GM15510 (cell line): Measurements from ENCODE around the gene USP35.

Source experiments
- POLR2A ChIP-seq: IDR thresholded peaks from 3 replicates; pipeline ENCODE4 v1.6.1; 2011; ENCODE audit warnings: borderline replicate concordance; ENCODE audit not compliant: insufficient read length; ENCODE audit errors: extremely low read depth

The USP35 gene

GRCh38 chr11:78226684-78227680 lies 38.3 kb downstream of the USP35 start:
- no peak for TF ChIP-seq POLR2A

- TF ChIP-seq POLR2A, result no peak
Measured at GRCh38 chr11:78227921-78228320, 39.2 kb downstream of the USP35 start.

- no peak for TF ChIP-seq POLR2A
Measured at GRCh38 chr11:78228467-78228866, 39.7 kb downstream of the USP35 start.

DNA sequence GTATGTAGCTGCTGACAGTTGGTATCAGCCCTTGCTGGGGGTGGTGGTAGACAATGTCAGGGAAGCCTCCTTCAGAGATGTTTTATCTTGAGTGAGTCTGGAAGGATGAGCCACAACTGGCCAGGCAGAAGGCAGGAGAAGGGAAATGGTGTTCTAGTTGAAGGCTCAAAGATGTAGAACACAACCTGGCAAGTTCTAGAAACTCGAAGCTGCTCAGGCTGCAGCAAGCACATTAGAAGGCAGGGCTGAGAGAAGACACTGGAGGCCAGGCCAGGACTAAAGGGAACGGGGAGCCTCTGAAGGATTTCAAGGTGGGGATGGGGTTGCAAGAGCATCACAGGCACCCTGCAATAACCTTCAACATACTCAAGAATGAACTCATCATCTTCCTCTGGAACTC lies 40.4 kb downstream of the USP35 start:
- TF ChIP-seq POLR2A, result no peak

GRCh38 chr11:78230161-78230877 lies 41.6 kb downstream of the USP35 start:
- TF ChIP-seq POLR2A, result no peak

DNA sequence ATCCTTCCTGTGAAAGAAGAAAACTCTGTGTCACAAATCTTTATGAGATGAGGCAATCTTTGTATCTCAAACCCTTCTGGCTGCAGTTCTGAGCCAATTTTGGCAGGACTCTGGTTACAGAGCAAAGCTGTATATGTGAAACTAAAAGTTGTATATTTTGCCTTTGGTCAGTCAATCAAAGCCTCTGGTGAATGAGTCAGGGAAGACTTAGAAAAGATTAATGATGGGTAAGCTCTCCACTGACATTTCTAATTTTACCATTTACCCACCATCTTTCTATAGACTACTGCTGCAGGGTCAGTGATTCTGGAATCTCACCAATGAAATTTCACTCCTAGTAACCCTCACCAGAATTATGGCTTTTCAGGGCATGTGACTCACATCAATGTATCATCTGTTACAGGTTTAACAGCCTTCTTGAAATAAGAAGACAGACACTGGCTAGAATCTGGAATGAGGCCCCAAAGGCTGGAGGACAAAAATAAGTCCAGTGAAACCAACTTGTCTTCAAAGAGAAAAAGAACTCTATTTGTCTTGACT lies 43.3 kb downstream of the USP35 start:
- TF ChIP-seq POLR2A, result no peak

DNA sequence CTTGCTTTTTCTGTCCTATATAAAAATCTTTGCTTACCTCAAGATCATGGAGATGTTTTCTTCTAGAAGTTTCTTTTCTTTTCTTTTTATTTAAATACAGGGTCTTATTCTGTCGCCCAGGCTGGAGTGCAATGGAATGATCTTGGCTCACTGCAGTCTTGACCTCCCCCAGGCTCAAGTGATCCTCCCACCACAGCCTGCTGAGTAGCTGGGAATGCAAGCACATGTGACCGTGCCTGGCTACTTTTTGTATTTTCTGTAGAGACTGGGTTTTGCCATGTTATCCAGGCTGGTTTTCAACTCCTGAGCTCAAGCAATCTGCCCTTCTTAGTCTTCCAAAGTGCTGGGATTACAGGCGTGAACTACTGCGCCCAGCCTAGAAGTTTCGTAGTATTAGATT lies 45.3 kb downstream of the USP35 start:
- no peak for TF ChIP-seq POLR2A

GRCh38 chr11:78237293-78238046 lies 48.8 kb downstream of the USP35 start:
- TF ChIP-seq POLR2A, result no peak

DNA sequence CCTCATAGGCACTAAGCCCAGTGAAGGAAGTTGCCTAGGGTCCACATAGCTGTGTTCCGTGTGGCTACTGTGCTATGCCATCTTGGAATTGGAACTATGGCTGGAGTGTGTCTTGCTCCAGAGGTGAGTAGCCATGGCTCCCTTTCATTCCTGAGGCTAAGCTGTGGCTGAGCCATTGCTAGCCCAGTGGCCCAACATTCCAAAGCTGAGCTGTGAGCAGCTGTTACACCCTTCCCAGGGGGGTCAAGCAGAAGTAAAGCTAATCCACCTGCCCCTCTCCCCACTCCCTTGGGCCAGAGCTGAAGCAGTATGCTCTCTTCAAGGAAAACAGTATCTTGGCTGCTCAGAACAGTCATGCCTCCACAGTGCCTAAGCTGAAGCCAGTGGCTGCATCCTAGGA lies 51.1 kb downstream of the USP35 start:
- no peak for TF ChIP-seq POLR2A

DNA sequence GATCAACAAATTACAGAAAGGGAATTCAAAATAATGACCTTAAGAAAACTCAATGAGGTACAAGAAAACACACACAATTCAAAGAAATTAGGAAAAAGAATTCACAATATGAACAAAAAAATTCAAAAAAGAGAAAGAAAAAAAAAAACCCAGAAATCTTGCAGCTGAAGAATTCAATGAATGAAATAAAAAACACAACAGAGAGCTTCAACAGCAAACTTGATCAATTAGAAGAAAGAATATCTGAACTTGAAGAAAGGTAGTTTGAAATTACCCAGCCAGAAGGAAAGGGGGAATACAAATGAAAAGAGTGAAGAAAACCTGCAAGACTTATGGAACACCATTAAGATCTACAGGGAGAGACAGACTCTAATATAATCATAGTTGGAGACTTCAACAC lies 52.8 kb downstream of the USP35 start:
- TF ChIP-seq POLR2A, result no peak

GRCh38 chr11:78244080-78244479 lies 55.4 kb downstream of the USP35 start:
- TF ChIP-seq POLR2A, result no peak

- TF ChIP-seq POLR2A, result no peak
Measured at GRCh38 chr11:78244546-78245255, 56.0 kb downstream of the USP35 start.

DNA sequence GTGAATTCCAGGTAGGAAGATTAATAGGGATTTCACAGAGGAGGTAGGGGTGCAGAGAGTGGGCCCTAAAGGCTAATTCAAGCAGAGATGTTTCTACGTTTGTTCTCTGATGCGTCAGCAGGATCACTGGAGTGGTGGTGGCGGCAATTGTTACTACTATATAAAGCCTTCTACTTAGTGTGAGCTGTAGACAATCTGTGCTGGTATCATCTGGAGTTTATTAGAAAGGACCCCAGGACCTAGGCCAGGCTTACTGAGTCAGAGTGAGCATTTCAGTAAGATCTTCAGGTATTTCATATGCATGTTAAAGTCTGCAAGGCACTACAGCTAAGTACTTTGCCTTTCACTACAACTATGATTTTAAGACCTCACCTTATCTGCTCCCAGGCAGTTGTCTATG lies 59.5 kb downstream of the USP35 start:
- no peak for TF ChIP-seq POLR2A

DNA sequence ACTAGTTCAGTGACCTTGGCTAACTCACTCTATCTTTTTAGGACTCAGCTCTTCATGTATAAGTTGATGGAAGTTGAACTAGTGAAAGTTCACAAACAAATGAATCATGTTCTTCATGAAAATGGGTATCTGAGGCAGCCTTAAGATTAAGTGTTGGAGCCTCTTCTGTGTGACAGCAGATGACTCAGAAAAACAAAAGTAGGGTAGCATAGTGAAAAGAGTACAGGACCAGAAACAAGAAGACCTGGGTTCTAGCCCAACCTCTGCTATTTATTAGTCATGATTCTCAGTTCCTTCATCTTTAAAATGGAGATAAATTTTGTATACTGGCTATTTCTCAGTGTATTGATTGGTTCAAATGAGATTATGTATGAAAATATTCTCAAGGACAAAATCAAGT lies 60.2 kb downstream of the USP35 start:
- no peak for TF ChIP-seq POLR2A
